HEK293 (cell line): ENCODE measurements around the gene HOXD9.

Experiments
- AEBP2 ChIP-seq: fragments of 450-650 bp; formaldehyde crosslinking; IDR thresholded peaks from 2 replicates; pipeline ENCODE4 v1.5.1; 2016; ENCODE audit warnings: missing biosample characterization, missing genetic modification characterization, borderline replicate concordance
- HOXA7 ChIP-seq: sonication (generic); formaldehyde crosslinking; IDR thresholded peaks from 2 replicates; pipeline ENCODE4 v1.8.1; 2022; ENCODE audit warnings: missing genetic modification reagents, borderline replicate concordance
- HOXC10 ChIP-seq: sonication (generic); formaldehyde crosslinking; IDR thresholded peaks from 2 replicates; pipeline ENCODE4 v1.8.1; 2023; ENCODE audit warnings: mild to moderate bottlenecking, missing genetic modification reagents
- IKZF3 ChIP-seq: fragments of 450-650 bp; IDR thresholded peaks from 2 replicates; pipeline ENCODE4 v1.5.0; 2018; ENCODE audit warnings: missing biosample characterization, mild to moderate bottlenecking, missing genetic modification characterization, moderate library complexity
- MEIS1 ChIP-seq: sonication (generic); formaldehyde crosslinking; IDR thresholded peaks from 2 replicates; pipeline ENCODE4 v1.8.1; 2022; ENCODE audit warnings: missing genetic modification reagents, mild to moderate bottlenecking, borderline replicate concordance
- PATZ1 ChIP-seq: fragments of 450-650 bp; formaldehyde crosslinking; IDR thresholded peaks from 2 replicates; pipeline ENCODE4 v1.5.1; 2016; ENCODE audit warnings: missing biosample characterization, missing genetic modification characterization
- RBAK ChIP-seq: fragments of 450-650 bp; formaldehyde crosslinking; IDR thresholded peaks from 2 replicates; pipeline ENCODE4 v1.5.1; 2016; ENCODE audit warnings: missing biosample characterization, missing genetic modification characterization
- REPIN1 ChIP-seq: fragments of 450-650 bp; formaldehyde crosslinking; IDR thresholded peaks from 2 replicates; pipeline ENCODE4 v1.5.1; 2017; ENCODE audit warnings: missing biosample characterization, missing genetic modification characterization, low read depth
- REST ChIP-seq: fragments of 450-650 bp; formaldehyde crosslinking; IDR thresholded peaks from 2 replicates; pipeline ENCODE4 v1.5.1; 2016; ENCODE audit warnings: missing biosample characterization, missing genetic modification characterization
- SP7 ChIP-seq: fragments of 450-650 bp; formaldehyde crosslinking; IDR thresholded peaks from 2 replicates; pipeline ENCODE4 v1.5.1; 2016; ENCODE audit warnings: missing biosample characterization, missing genetic modification characterization
- TSHZ1 ChIP-seq: fragments of 450-650 bp; formaldehyde crosslinking; IDR thresholded peaks from 2 replicates; pipeline ENCODE4 v1.5.1; 2016; ENCODE audit warnings: missing biosample characterization, missing genetic modification characterization, borderline replicate concordance
- YY1 ChIP-seq: fragments of 450-650 bp; formaldehyde crosslinking; IDR thresholded peaks from 2 replicates; pipeline ENCODE4 v1.5.1; 2018; ENCODE audit warnings: missing biosample characterization, missing genetic modification characterization
- ZNF112 ChIP-seq: fragments of 450-650 bp; formaldehyde crosslinking; IDR thresholded peaks from 2 replicates; pipeline ENCODE4 v1.5.0; 2017; ENCODE audit warnings: missing biosample characterization, missing genetic modification characterization
- ZNF132 ChIP-seq: fragments of 450-650 bp; formaldehyde crosslinking; IDR thresholded peaks from 2 replicates; pipeline ENCODE4 v1.5.1; 2017; ENCODE audit warnings: missing biosample characterization, missing genetic modification characterization, borderline replicate concordance
- ZNF223 ChIP-seq: fragments of 450-650 bp; formaldehyde crosslinking; IDR thresholded peaks from 2 replicates; pipeline ENCODE4 v1.5.1; 2016; ENCODE audit warnings: missing biosample characterization, missing genetic modification characterization
- ZNF292 ChIP-seq: fragments of 450-650 bp; formaldehyde crosslinking; IDR thresholded peaks from 2 replicates; pipeline ENCODE4 v1.5.1; 2016; ENCODE audit warnings: low read depth, missing biosample characterization, missing genetic modification characterization, borderline replicate concordance
- ZNF426 ChIP-seq: fragments of 450-650 bp; formaldehyde crosslinking; IDR thresholded peaks from 2 replicates; pipeline ENCODE4 v1.5.1; 2017; ENCODE audit warnings: missing biosample characterization, missing genetic modification characterization, mild to moderate bottlenecking, inconsistent platforms, moderate library complexity
- ZNF473 ChIP-seq: fragments of 450-650 bp; formaldehyde crosslinking; IDR thresholded peaks from 2 replicates; pipeline ENCODE4 v1.5.1; 2017; ENCODE audit warnings: missing biosample characterization, missing genetic modification characterization
- ZNF560 ChIP-seq: fragments of 450-650 bp; formaldehyde crosslinking; IDR thresholded peaks from 2 replicates; pipeline ENCODE4 v1.5.1; 2017; ENCODE audit warnings: missing biosample characterization, missing genetic modification characterization, borderline replicate concordance
- ZNF585B ChIP-seq: fragments of 450-650 bp; formaldehyde crosslinking; IDR thresholded peaks from 2 replicates; pipeline ENCODE4 v1.5.1; 2016; ENCODE audit warnings: missing biosample characterization, missing genetic modification characterization
- ZNF600 ChIP-seq: fragments of 450-650 bp; formaldehyde crosslinking; IDR thresholded peaks from 2 replicates; pipeline ENCODE4 v1.5.1; 2016; ENCODE audit warnings: missing biosample characterization, missing genetic modification characterization
- ZNF629 ChIP-seq: fragments of 450-650 bp; formaldehyde crosslinking; IDR thresholded peaks from 2 replicates; pipeline ENCODE4 v1.5.1; 2017; ENCODE audit warnings: missing biosample characterization, missing genetic modification characterization
- ZNF639 ChIP-seq: fragments of 450-650 bp; formaldehyde crosslinking; IDR thresholded peaks from 2 replicates; pipeline ENCODE4 v1.5.1; 2016; ENCODE audit warnings: missing biosample characterization, missing genetic modification characterization
- ZNF707 ChIP-seq: fragments of 450-650 bp; formaldehyde crosslinking; IDR thresholded peaks from 2 replicates; pipeline ENCODE4 v1.5.1; 2016; ENCODE audit warnings: missing biosample characterization, missing genetic modification characterization
- ZNF768 ChIP-seq: fragments of 450-650 bp; formaldehyde crosslinking; IDR thresholded peaks from 2 replicates; pipeline ENCODE4 v1.5.1; 2018; ENCODE audit warnings: missing biosample characterization, mild to moderate bottlenecking, missing genetic modification characterization
- ZSCAN16 ChIP-seq: fragments of 450-650 bp; formaldehyde crosslinking; IDR thresholded peaks from 2 replicates; pipeline ENCODE4 v1.5.1; 2016; ENCODE audit warnings: missing biosample characterization, missing genetic modification characterization
- ZSCAN18 ChIP-seq: fragments of 450-650 bp; formaldehyde crosslinking; IDR thresholded peaks from 2 replicates; pipeline ENCODE4 v1.5.1; 2016; ENCODE audit warnings: missing biosample characterization, missing genetic modification characterization

Gene HOXD9

GRCh38 chr2:176157499-176158185 lies 35.1 kb downstream of the HOXD9 start (continued):
- no peak for TF ChIP-seq TSHZ1 (tag by site-specific recombination)
- TF ChIP-seq IKZF3 (tag by site-specific recombination) = no peak
- TF ChIP-seq ZNF629 (tag by site-specific recombination) = peak; percentile 89
- TF ChIP-seq ZNF560 (tag by site-specific recombination) = no peak
- no peak for TF ChIP-seq ZNF292 (tag by site-specific recombination)
- TF ChIP-seq REST (tag by site-specific recombination) = 0 out of 2 replicates have a peak, but pooled peaks have one; percentile 12
- peak; percentile 86 for TF ChIP-seq SP7 (tag by site-specific recombination)
- no peak for TF ChIP-seq REPIN1 (tag by site-specific recombination)
- peak; percentile 45; the same call in 1 of the 2 replicates for TF ChIP-seq ZNF639 (tag by site-specific recombination)
- TF ChIP-seq ZNF112 (tag by site-specific recombination) = no peak
- TF ChIP-seq MEIS1 (CRISPR knock-in tag) = no peak
- no peak for TF ChIP-seq ZNF426 (tag by site-specific recombination)
- no peak for TF ChIP-seq ZNF473
- TF ChIP-seq PATZ1 = peak; percentile 46; the same call in 1 of the 2 replicates
- 0 out of 2 replicates have a peak, but pooled peaks have one; percentile 25 for TF ChIP-seq HOXC10
- no peak for TF ChIP-seq HOXA7 (CRISPR knock-in tag)
- TF ChIP-seq ZNF223 (tag by site-specific recombination) = no peak
- TF ChIP-seq ZNF600 (tag by site-specific recombination) = peak; percentile 62
- TF ChIP-seq ZNF768 (tag by site-specific recombination) = no peak
- TF ChIP-seq ZSCAN18 = no peak
- no peak for TF ChIP-seq ZSCAN16 (tag by site-specific recombination)
- no peak for TF ChIP-seq AEBP2
- TF ChIP-seq ZNF132 (tag by site-specific recombination) = no peak
- no peak for TF ChIP-seq ZNF707
- peak; percentile 65 for TF ChIP-seq YY1 (tag by site-specific recombination)
- TF ChIP-seq ZNF585B (tag by site-specific recombination) = no peak
- TF ChIP-seq RBAK (tag by site-specific recombination) = no peak
